Neural cell (in vitro differentiated cells): ENCODE results near the gene SLC39A2. TPM values are rescaled to one million over a fixed set of nuclear protein-coding genes. Genes with fewer than 3 reads are reported as not detected.

Source experiments
- H2AFZ ChIP-seq: fragments of 200-600, 300-800 bp; sonication (generic), shearing (Covaris generic); 2 replicates; pipeline ENCODE4 v1.6.0; 2014; ENCODE audit warnings: low read depth, mild to moderate bottlenecking, antibody characterized with exemption, low read length, moderate library complexity
- H3F3A ChIP-seq: fragments of 200-600 bp; shearing (Covaris generic); 2 replicates; pipeline ENCODE4 v1.6.1; 2016; ENCODE audit warnings: mild to moderate bottlenecking, moderate library complexity, mixed read lengths, antibody characterized with exemption, low read length; ENCODE audit not compliant: insufficient read depth, poor library complexity, severe bottlenecking
- H3K27ac ChIP-seq: fragments of 200-600, 300-800 bp; sonication (generic), shearing (Covaris generic); 2 replicates; pipeline ENCODE4 v1.5.1; 2014; ENCODE audit warnings: mild to moderate bottlenecking, low read length, moderate library complexity
- H3K27me3 ChIP-seq: fragments of 300-800, 200-600 bp; sonication (generic), shearing (Covaris generic); 2 replicates; pipeline ENCODE4 v1.6.0; 2014; ENCODE audit warnings: mild to moderate bottlenecking, low read depth, low read length, moderate library complexity; ENCODE audit not compliant: insufficient read depth
- H3K36me3 ChIP-seq: fragments of 300-800, 200-600 bp; sonication (generic), shearing (Covaris generic); 2 replicates; pipeline ENCODE4 v1.5.1; 2014; ENCODE audit warnings: mild to moderate bottlenecking, antibody characterized with exemption, low read length, moderate library complexity; ENCODE audit not compliant: insufficient read depth
- H3K4me2 ChIP-seq: fragments of 300-800, 200-600 bp; sonication (generic), shearing (Covaris generic); 2 replicates; pipeline ENCODE4 v1.6.0; 2014; ENCODE audit warnings: mild to moderate bottlenecking, low read length
- H3K4me3 ChIP-seq: fragments of 300-800, 200-600 bp; sonication (generic), shearing (Covaris generic); 2 replicates; pipeline ENCODE4 v1.5.1; 2014; ENCODE audit warnings: mild to moderate bottlenecking, low read length, moderate library complexity
- H3K79me2 ChIP-seq: fragments of 200-600 bp; shearing (Covaris generic); replicated peaks from 2 replicates; pipeline ENCODE4 v1.6.0; 2014; ENCODE audit warnings: mild to moderate bottlenecking, low read length, moderate library complexity; ENCODE audit not compliant: insufficient read depth
- H3K9ac ChIP-seq: fragments of 300-800, 200-600 bp; sonication (generic), shearing (Covaris generic); 2 replicates; pipeline ENCODE4 v1.6.1; 2016; ENCODE audit warnings: mild to moderate bottlenecking, low read length, mixed read lengths
- H3K9me2 ChIP-seq: fragments of 200-600 bp; shearing (Covaris generic); 2 replicates; pipeline ENCODE4 v1.6.1; 2016; ENCODE audit warnings: mild to moderate bottlenecking, low read length, mixed read lengths; ENCODE audit not compliant: insufficient read depth
- H3K9me3 ChIP-seq: fragments of 200-600, 300-800 bp; sonication (generic), shearing (Covaris generic); 2 replicates; pipeline ENCODE4 v1.6.1; 2016; ENCODE audit warnings: mild to moderate bottlenecking, mixed run types, low read length, moderate library complexity, mixed read lengths
- H4K20me1 ChIP-seq: fragments of 200-600 bp; shearing (Covaris generic); 2 replicates; pipeline ENCODE4 v1.6.1; 2016; ENCODE audit warnings: mild to moderate bottlenecking, mixed run types; ENCODE audit not compliant: insufficient read depth
- CTCF ChIP-seq: fragments of 450-650 bp; IDR thresholded peaks from 2 replicates; pipeline ENCODE4 v1.5.1; 2014; ENCODE audit warnings: antibody characterized with exemption, mild to moderate bottlenecking, moderate library complexity; ENCODE audit not compliant: poor library complexity, severe bottlenecking
- EP300 ChIP-seq: fragments of 450-650 bp; conservative IDR thresholded peaks from 2 replicates; pipeline ENCODE4 v1.6.1; 2014; ENCODE audit warnings: antibody characterized with exemption, mild to moderate bottlenecking, moderate library complexity; ENCODE audit not compliant: poor library complexity, severe bottlenecking
- EZH2 ChIP-seq: fragments of 200-600, 300-800 bp; shearing (Covaris generic), sonication (generic); IDR thresholded peaks from 2 replicates; pipeline ENCODE4 v1.6.1; 2014; ENCODE audit warnings: antibody characterized with exemption, low read length, borderline replicate concordance, mild to moderate bottlenecking; ENCODE audit not compliant: insufficient read depth, poor library complexity, severe bottlenecking
- MXI1 ChIP-seq: fragments of 450-650 bp; conservative IDR thresholded peaks from 2 replicates; pipeline ENCODE4 v1.6.1; 2014; ENCODE audit warnings: antibody characterized with exemption, mild to moderate bottlenecking; ENCODE audit not compliant: poor library complexity, severe bottlenecking
- RAD21 ChIP-seq: fragments of 450-650 bp; conservative IDR thresholded peaks from 2 replicates; pipeline ENCODE4 v1.6.1; 2014; ENCODE audit warnings: antibody characterized with exemption, mild to moderate bottlenecking, moderate library complexity
- SMC3 ChIP-seq: fragments of 450-650 bp; conservative IDR thresholded peaks from 2 replicates; pipeline ENCODE4 v1.6.1; 2014; ENCODE audit warnings: antibody characterized with exemption, mild to moderate bottlenecking, moderate library complexity; ENCODE audit not compliant: poor library complexity
- TAF1 ChIP-seq: IDR thresholded peaks from 2 replicates; pipeline ENCODE4 v1.6.1; 2012; ENCODE audit warnings: low read depth
- polyA plus RNA-seq: library from polyadenylated mRNA; depleted of rRNA; stranded (reverse); fragments of >200 nt; gene quantifications from 2 replicates; pipeline ENCODE4 v1.2.3, GENCODE V29; 2014
- TF ChIP-seq, protein P1 (sequence below): IDR thresholded peaks from 2 replicates; pipeline ENCODE4 v1.6.1; 2012; ENCODE audit warnings: borderline replicate concordance

SLC39A2 gene
- polyA plus RNA-seq, 1 donor from 2014 or later, result not detected

GRCh38 chr14:21033133-21033698 lies 34.1 kb downstream of the SLC39A2 start:
- H3K4me2 ChIP-seq, result no peak overlapping the region
- no peak overlapping the region for H2AFZ ChIP-seq
- H3K9me2 ChIP-seq, result no peaks in the 10 kb centered on the region
- H3K9me3 ChIP-seq, result no peaks in the 10 kb centered on the region
- no peaks in the 10 kb centered on the region for H3F3A ChIP-seq
- no peaks in the 10 kb centered on the region for H4K20me1 ChIP-seq
- no peaks in the 10 kb centered on the region for H3K27me3 ChIP-seq
- H3K27ac ChIP-seq, result no peak overlapping the region
- H3K9ac ChIP-seq, result no peak overlapping the region
- H3K4me3 ChIP-seq, result no peak overlapping the region
- TF ChIP-seq, protein P1, sequence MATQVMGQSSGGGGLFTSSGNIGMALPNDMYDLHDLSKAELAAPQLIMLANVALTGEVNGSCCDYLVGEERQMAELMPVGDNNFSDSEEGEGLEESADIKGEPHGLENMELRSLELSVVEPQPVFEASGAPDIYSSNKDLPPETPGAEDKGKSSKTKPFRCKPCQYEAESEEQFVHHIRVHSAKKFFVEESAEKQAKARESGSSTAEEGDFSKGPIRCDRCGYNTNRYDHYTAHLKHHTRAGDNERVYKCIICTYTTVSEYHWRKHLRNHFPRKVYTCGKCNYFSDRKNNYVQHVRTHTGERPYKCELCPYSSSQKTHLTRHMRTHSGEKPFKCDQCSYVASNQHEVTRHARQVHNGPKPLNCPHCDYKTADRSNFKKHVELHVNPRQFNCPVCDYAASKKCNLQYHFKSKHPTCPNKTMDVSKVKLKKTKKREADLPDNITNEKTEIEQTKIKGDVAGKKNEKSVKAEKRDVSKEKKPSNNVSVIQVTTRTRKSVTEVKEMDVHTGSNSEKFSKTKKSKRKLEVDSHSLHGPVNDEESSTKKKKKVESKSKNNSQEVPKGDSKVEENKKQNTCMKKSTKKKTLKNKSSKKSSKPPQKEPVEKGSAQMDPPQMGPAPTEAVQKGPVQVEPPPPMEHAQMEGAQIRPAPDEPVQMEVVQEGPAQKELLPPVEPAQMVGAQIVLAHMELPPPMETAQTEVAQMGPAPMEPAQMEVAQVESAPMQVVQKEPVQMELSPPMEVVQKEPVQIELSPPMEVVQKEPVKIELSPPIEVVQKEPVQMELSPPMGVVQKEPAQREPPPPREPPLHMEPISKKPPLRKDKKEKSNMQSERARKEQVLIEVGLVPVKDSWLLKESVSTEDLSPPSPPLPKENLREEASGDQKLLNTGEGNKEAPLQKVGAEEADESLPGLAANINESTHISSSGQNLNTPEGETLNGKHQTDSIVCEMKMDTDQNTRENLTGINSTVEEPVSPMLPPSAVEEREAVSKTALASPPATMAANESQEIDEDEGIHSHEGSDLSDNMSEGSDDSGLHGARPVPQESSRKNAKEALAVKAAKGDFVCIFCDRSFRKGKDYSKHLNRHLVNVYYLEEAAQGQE, result no peak
- no peak for TF ChIP-seq TAF1
- H3K36me3 ChIP-seq, result no peaks in the 10 kb centered on the region
- no peaks in the 10 kb centered on the region for H3K79me2 ChIP-seq

DNA sequence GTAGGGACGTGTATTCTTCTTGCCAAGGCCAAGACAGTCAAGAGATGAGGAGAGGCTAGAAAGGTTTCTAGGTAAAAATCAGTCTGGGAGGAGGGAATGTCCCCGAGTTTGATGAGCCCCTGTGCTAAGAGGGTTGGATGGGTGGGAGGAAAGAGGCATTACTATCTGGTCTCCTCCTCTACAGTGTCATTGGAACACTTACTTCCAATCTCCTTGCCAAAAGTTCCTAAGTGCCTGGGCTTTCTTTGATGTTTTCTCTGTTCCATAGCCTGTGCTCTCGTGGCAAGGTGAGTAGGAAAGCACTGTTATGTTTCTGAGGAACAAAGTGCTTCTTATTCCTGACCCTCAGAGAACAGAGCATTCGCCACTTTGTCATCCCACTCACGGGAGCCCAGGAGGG lies 35.6 kb downstream of the SLC39A2 start, which contains the start of gene RNASE13:
RNASE13 (minus strand) TSS at position 101 of the 400 bp plus-strand sequence. CDS start 519 bp downstream, outside the sequence.
- Histone ChIP-seq H3K4me3 (no peak within 1 kb of the TSS), H3F3A (no peaks in the 10 kb centered on the region), H3K9me2 (no peaks in the 10 kb centered on the region), H3K27ac (no peak within 1 kb of the TSS), H3K9me3 (no peaks in the 10 kb centered on the region), H3K4me2 (no peak within 1 kb of the TSS), H3K27me3 (no peaks in the 10 kb centered on the region), H4K20me1 (no peaks in the 10 kb centered on the region), H3K79me2 (no peaks in the 10 kb centered on the region), H2AFZ (no peak within 1 kb of the TSS), H3K36me3 (no peaks in the 10 kb centered on the region), H3K9ac (no peak within 1 kb of the TSS)
- TF ChIP-seq EP300 (no peak), RAD21 (no peak), CTCF (no peak), SMC3 (no peak), EZH2 (no peak), MXI1 (no peak)
- TF ChIP-seq, protein P1, result no peak
